NK-92 treated with Interleukin-12 subunit alpha and Interleukin-12 subunit beta, amount 100 ng/mL, for 24 hours (cell line): ENCODE measurements around the gene DAB2.
"Not testable (repeated sequence)": the region's sequence is repeated elsewhere in the genome, so short reads cannot be mapped to it uniquely, and the experiment has no call there.

Experiments
- DNase-seq: peaks from one replicate; lab custom pipeline; 2025; lab: John Stamatoyannopoulos, UW

The DAB2 gene

GRCh38 chr5:39340506-39340905 lies 84.3 kb downstream of the DAB2 start:
- DNase-seq = no peak

DNA sequence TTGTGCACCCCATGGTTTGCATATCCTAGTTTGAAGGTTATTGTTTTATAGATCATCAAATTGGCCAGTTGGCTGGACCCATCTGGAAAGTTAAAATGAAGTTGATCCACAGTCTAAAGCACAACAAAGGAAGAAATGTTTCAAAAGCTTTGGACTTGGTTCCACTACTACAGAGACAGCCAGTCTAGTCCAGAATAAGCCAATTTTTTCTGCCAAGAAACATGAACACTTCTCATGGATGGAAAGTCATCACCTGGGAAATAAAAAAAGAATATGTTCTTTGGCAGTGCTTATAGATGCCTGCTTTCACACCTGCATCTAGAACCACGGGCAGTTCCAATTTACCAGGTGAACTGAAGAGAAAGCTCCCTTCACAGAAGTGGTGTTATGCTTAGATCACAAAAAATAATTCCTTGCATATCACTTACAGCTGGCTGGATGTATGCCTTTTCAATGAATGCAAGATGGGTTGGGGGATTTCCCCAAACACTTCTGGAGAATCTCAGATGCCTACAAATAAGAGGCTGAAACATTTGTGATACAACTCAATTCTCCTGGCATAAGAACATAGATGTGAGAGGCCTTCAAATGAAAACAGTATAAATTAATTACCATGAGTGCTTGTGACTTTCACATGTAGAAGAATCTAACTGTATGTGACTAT lies 87.4 kb downstream of the DAB2 start:
- DNase-seq = no peak

DNA sequence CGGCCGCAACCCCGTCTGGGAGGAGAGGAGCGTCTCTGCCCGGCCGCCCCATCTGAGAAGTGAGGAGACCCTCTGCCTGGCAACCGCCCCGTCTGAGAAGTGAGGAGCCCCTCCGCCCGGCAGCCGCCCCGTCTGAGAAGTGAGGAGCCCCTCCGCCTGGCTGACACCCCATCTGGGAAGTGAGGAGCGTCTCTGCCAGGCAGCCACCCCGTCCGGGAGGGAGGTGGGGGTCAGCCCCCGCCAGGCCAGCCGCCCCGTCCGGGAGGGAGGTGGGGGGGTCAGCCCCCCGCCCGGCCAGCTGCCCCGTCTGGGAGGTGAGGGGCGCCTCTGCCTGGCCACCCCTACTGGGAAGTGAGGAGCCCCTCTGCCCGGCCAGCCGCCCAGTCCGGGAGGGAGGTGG lies 90.5 kb downstream of the DAB2 start:
- not testable (repeated sequence) for DNase-seq

DNA sequence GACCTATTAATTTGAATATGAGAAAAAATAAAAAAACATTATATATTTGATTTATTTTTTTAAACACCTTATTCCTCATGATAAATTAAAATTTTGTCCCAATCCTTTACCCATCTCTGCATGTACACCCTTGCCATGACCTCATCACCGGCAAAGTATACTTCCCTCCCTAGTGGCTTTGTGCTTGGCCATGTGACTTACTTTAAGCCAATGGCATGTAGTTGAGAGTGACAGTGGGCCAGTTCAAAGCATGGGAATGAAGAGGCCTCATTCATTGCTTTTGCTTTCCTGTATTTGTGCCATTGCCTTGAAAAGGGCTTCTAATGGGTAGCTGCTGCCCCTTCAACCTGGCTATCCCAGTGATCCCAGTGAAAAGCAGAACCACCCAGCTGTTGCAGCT lies 91.7 kb downstream of the DAB2 start:
- DNase-seq = no peak

DNA sequence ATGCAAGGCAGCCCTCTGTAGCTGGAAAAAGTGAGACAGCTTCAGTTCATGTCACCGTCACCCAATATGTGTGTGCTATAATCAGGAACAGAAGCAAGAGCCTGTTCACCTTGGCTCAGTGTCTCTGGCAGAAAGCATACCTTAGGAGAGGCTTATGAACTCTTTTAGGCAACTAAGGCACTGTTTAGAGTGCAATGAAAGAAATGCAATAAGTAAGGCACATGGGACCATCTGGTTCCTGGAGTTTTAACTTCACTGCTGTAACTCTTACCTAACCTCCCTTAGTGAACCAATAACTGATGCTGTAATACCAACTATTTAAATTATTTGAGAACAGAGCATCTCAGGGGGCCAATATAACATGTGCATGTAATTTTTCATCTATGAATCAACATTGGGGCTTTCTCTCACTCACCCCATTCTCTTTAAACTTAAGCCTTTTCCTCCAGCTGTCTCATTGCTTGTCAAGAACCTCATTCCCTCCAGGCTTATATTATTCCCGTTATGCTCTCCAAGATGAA lies 92.9 kb downstream of the DAB2 start:
- DNase-seq = no peak

DNA sequence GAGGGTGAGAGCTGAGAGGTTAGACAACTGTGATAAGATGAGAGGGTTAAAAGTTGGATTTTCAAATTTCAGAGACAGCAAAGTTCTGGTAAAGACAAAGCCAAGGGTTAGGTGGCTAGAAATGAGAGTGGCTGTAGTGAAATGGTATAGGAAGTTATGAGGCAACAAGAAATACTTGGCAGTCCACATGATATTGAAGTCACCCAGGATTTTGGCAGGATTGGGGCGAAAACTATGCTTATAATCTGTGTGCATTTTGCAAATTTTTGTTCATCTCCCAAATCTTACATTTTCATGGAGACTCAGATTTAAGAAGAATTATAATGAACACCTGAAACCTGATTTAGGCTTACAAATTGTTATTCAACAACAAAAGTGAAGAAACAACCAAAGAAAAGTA lies 96.0 kb downstream of the DAB2 start:
- no peak for DNase-seq

DNA sequence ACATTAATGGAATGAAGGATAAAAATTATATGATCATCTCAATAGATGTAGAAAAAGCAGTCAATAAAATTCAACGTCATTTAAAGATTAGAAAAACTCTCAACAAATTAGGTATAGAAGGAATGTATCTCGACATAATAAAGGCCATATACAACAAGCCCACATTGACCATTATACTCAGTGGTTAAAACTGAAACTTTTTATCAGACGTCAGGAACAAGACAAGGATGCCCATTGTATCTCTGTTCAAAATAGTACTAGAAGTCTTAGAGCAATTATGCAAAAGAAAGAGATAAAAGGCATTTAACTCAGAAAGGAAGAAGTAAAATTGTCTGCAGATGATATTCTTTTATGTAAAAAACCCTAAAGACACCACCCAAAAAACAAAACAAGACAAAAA lies 101.2 kb downstream of the DAB2 start:
- DNase-seq = no peak
